ENCODE data around the gene LSAMP.

The LSAMP gene

GRCh38 chr3:116354382-116354781 is 90.9 kb downstream of the LSAMP start:
- no peak for DNase-seq (ENCODE audit: low spot score)

- DNase-seq (ENCODE audit: low spot score): no peak
Observed at GRCh38 chr3:116350119-116350733, 95.1 kb downstream of the LSAMP start.

- no peak for DNase-seq (ENCODE audit: low spot score)
Observed at GRCh38 chr3:116348216-116348615, 97.1 kb downstream of the LSAMP start.

- DNase-seq (ENCODE audit: low spot score): no peak
Observed at GRCh38 chr3:116342499-116342898, 102.8 kb downstream of the LSAMP start.

GRCh38 chr3:116341899-116342298 is 103.4 kb downstream of the LSAMP start:
- no peak for DNase-seq (ENCODE audit: low spot score)

GRCh38 chr3:116341381-116341780 is 103.9 kb downstream of the LSAMP start:
- DNase-seq (ENCODE audit: low spot score): no peak

- no peak for DNase-seq (ENCODE audit: low spot score)
Observed at GRCh38 chr3:116340680-116341216, 104.5 kb downstream of the LSAMP start.

- no peak for DNase-seq (ENCODE audit: low spot score)
Observed at GRCh38 chr3:116339441-116340028, 105.8 kb downstream of the LSAMP start.

GRCh38 chr3:116338713-116339112 is 106.6 kb downstream of the LSAMP start:
- no peak for DNase-seq (ENCODE audit: low spot score)

- peak; percentile 10 for DNase-seq (ENCODE audit: low spot score)
Observed at GRCh38 chr3:116337229-116337628, 108.1 kb downstream of the LSAMP start.

GRCh38 chr3:116331380-116331779 is 113.9 kb downstream of the LSAMP start:
- no peak for DNase-seq (ENCODE audit: low spot score)

GRCh38 chr3:116322750-116323375 is 122.4 kb downstream of the LSAMP start:
- no peak for DNase-seq (ENCODE audit: low spot score)

GRCh38 chr3:116318370-116318769 is 126.9 kb downstream of the LSAMP start:
- no peak for DNase-seq (ENCODE audit: low spot score)

GRCh38 chr3:116316771-116317170 is 128.5 kb downstream of the LSAMP start:
- no peak for DNase-seq (ENCODE audit: low spot score)

GRCh38 chr3:116314476-116314875 is 130.8 kb downstream of the LSAMP start:
- DNase-seq (ENCODE audit: low spot score): no peak

GRCh38 chr3:116306720-116307119 is 138.6 kb downstream of the LSAMP start:
- DNase-seq (ENCODE audit: low spot score): no peak

- no peak for DNase-seq (ENCODE audit: low spot score)
Observed at GRCh38 chr3:116306149-116306548, 139.1 kb downstream of the LSAMP start.

GRCh38 chr3:116302087-116302747 is 143.1 kb downstream of the LSAMP start:
- no peak for DNase-seq (ENCODE audit: low spot score)

- DNase-seq (ENCODE audit: low spot score): no peak
Observed at GRCh38 chr3:116301422-116301821, 143.9 kb downstream of the LSAMP start.

- no peak for DNase-seq (ENCODE audit: low spot score)
Observed at GRCh38 chr3:116300226-116300625, 145.1 kb downstream of the LSAMP start.

- DNase-seq (ENCODE audit: low spot score): no peak
Observed at GRCh38 chr3:116299646-116300081, 145.6 kb downstream of the LSAMP start.

GRCh38 chr3:116298151-116298550 is 147.1 kb downstream of the LSAMP start:
- DNase-seq (ENCODE audit: low spot score): no peak

GRCh38 chr3:116291141-116291540 is 154.1 kb downstream of the LSAMP start:
- no peak for DNase-seq (ENCODE audit: low spot score)

All from NAMALWA (cell line).